GM18870 (cell line): ENCODE results near the gene CHRNA1.
"Not testable (repeated sequence)": the region's sequence is repeated elsewhere in the genome, so short reads cannot be mapped to it uniquely, and the experiment has no call there.

ENCODE experiments used
- ATAC-seq: cut with Tn5 transposase; IDR thresholded peaks from one replicate; pipeline ENCODE4 v1.9.1; 2021; ENCODE audit warnings: moderate library complexity; ENCODE audit not compliant: unreplicated experiment

CHRNA1 gene

GRCh38 chr2:174717916-174718315, 46.4 kb downstream of the CHRNA1 start:
- ATAC-seq, result no peak

- ATAC-seq, result no peak
These were observed 47.0 kb downstream of the CHRNA1 start for GRCh38 chr2:174717273-174717672.

- no peak for ATAC-seq
These were observed 47.5 kb downstream of the CHRNA1 start for GRCh38 chr2:174716785-174717184.

GRCh38 chr2:174713686-174714085, 50.6 kb downstream of the CHRNA1 start:
- no peak for ATAC-seq

- no peak for ATAC-seq
These were observed 53.1 kb downstream of the CHRNA1 start for GRCh38 chr2:174711206-174711605.

GRCh38 chr2:174709416-174710004, 54.8 kb downstream of the CHRNA1 start:
- not testable (repeated sequence) for ATAC-seq

- no peak for ATAC-seq
These were observed 55.6 kb downstream of the CHRNA1 start for GRCh38 chr2:174708713-174709112.

- ATAC-seq, result no peak
These were observed 59.0 kb downstream of the CHRNA1 start for GRCh38 chr2:174705321-174705720.

- no peak for ATAC-seq
These were observed 59.6 kb downstream of the CHRNA1 start for GRCh38 chr2:174704642-174705041.

- ATAC-seq, result no peak
These were observed 60.2 kb downstream of the CHRNA1 start for GRCh38 chr2:174704061-174704460.

- no peak for ATAC-seq
These were observed 60.8 kb downstream of the CHRNA1 start for GRCh38 chr2:174703430-174703829.

- no peak for ATAC-seq
These were observed 61.7 kb downstream of the CHRNA1 start for GRCh38 chr2:174702541-174702940.

GRCh38 chr2:174699993-174700766, 64.1 kb downstream of the CHRNA1 start:
- ATAC-seq, result no peak
